Stimulated activated CD8-positive, alpha-beta memory T cell treated with anti-CD3 and anti-CD28 coated beads, Interleukin-12 subunit alpha, Interleukin-12 subunit beta, amount 100 ng/mL, for 1 hour (primary cell): ENCODE results near the gene ADAM23.
"Not testable (repeated sequence)": the region's sequence is repeated elsewhere in the genome, so short reads cannot be mapped to it uniquely, and the experiment has no call there.

ENCODE experiments used
- DNase-seq: peaks from one replicate; pipeline ENCODE4 v3.0.0-alpha.2; 2020; ENCODE audit warnings: low read depth

The ADAM23 gene

GRCh38 chr2:206442833-206443734 lies at the start of gene ADAM23:
TSS of gene ADAM23 (plus strand) at chr2:206443532. CDS start at chr2:206443867, 335 bp downstream.
- DNase-seq: no peak

- DNase-seq: no peak
These were observed 47.1 kb upstream of the ADAM23 start for GRCh38 chr2:206396211-206396610.

- not testable (repeated sequence) for DNase-seq
These were observed 40.3 kb upstream of the ADAM23 start for GRCh38 chr2:206402956-206403569.

- no peak for DNase-seq
These were observed 34.7 kb upstream of the ADAM23 start for GRCh38 chr2:206408323-206409320.

- no peak for DNase-seq
These were observed 32.6 kb upstream of the ADAM23 start for GRCh38 chr2:206410714-206411113.

- no peak for DNase-seq
These were observed 27.6 kb upstream of the ADAM23 start for GRCh38 chr2:206415618-206416243.

- no peak for DNase-seq
These were observed 24.4 kb upstream of the ADAM23 start for GRCh38 chr2:206418968-206419367.

- no peak for DNase-seq
These were observed 22.6 kb upstream of the ADAM23 start for GRCh38 chr2:206420721-206421120.

- no peak for DNase-seq
These were observed 20.8 kb upstream of the ADAM23 start for GRCh38 chr2:206422493-206422892.

- DNase-seq: no peak
These were observed 20.2 kb upstream of the ADAM23 start for GRCh38 chr2:206423147-206423546.

GRCh38 chr2:206424134-206424533 lies 19.2 kb upstream of the ADAM23 start:
- no peak for DNase-seq

GRCh38 chr2:206428783-206429182 lies 14.5 kb upstream of the ADAM23 start:
- no peak for DNase-seq

GRCh38 chr2:206430452-206430851 lies 12.9 kb upstream of the ADAM23 start:
- DNase-seq: no peak

- no peak for DNase-seq
These were observed 11.9 kb upstream of the ADAM23 start for GRCh38 chr2:206431439-206431838.

- DNase-seq: no peak
These were observed 10.9 kb upstream of the ADAM23 start for GRCh38 chr2:206432193-206433082.

GRCh38 chr2:206433190-206433589 lies 10.1 kb upstream of the ADAM23 start:
- no peak for DNase-seq

- no peak for DNase-seq
These were observed 9.6 kb upstream of the ADAM23 start for GRCh38 chr2:206433686-206434085.

- DNase-seq: no peak
These were observed 7.6 kb upstream of the ADAM23 start for GRCh38 chr2:206435742-206436141.

- no peak for DNase-seq
These were observed 5.1 kb upstream of the ADAM23 start for GRCh38 chr2:206438196-206438724.

GRCh38 chr2:206442474-206442832 lies 879 bp upstream of the ADAM23 start:
- DNase-seq: no peak
